HG03575 (cell line): Measurements from ENCODE around the gene SPATS1.
"Not testable (repeated sequence)": the region's sequence is repeated elsewhere in the genome, so short reads cannot be mapped to it uniquely, and the experiment has no call there.

Experiments used
- ATAC-seq: cut with Tn5 transposase; IDR thresholded peaks from one replicate; pipeline ENCODE4 v1.9.1; 2021; ENCODE audit not compliant: unreplicated experiment, insufficient number of reproducible peaks, low FRiP score; ENCODE audit errors: extremely low read depth

SPATS1 gene

DNA sequence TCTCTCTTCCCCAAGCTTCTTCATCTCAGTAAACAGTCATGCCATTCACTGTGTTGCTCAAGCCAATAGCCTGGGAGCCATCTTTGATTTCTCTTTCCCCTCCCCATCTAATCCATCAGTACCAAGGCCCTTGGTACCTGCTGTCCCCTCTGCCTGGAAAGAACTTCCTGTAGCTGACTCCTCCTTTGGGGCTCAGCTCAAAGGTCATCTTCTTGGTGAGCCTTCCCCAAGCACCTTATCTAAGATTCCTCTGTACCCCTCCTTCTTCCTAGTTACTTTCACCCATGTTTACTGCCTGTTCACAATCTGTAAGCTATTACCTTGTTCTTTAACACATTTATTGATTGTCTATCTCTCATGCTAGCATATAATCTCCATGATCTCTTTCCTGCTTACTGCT is 32.8 kb upstream of the SPATS1 start:
- ATAC-seq = no peak

DNA sequence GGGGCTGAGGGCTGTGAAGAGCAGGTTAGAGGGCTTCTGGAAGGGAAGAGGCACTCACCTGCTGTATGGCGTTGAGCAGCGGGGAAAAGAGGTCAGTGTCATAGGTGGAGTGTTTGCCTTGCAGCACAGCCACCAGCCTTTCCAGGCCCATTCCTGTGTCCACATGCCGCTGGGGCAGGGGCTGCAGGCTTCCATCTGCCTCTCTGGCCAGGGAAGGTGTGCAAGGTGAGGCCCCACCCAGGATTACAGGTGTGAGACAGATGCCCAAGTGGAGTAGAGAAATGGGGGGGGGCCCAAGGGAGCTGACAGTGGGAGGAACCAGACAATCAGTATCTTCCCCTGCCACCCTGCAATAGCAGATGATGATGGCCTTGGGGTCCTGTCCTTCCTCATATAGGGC is 32.2 kb upstream of the SPATS1 start:
- no peak for ATAC-seq

DNA sequence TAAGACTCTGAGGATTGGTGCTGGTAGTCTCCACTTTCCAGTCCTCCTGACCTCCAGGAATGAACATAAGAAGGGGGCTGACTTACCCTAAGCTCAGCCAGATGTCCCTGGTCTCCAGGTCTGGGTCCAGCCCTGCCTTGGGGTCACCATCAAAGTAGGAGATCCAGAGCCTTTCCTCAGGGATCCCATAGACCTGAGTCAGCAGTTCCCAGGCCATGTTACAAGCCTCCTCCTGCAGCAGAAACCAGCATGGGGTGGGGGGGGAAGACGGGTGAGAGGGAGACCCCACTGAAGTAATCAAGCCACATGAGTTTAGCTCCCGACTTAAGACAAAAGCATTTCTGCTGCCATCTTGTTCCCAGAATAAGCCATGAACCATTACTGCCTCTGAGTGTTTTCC is 31.1 kb upstream of the SPATS1 start:
- ATAC-seq = no peak

DNA sequence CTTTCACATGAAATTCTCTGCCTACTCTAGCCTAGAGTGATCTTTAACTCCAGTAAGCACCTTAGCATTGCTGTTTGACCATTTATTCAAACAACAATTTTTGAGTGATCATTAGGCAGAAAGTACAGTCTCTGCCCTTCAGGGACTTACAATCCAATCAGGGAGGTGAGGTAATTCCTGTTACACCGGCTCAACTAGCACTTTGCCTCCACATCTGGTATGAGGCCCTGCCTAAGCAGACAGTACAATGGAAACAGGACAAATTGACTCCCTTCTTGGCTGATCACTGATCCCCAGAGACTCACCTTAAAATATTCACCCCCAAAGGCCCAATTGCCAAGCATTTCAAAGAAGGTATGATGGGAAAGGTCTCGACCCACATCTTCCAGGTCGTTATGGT is 30.7 kb upstream of the SPATS1 start:
- no peak for ATAC-seq

DNA sequence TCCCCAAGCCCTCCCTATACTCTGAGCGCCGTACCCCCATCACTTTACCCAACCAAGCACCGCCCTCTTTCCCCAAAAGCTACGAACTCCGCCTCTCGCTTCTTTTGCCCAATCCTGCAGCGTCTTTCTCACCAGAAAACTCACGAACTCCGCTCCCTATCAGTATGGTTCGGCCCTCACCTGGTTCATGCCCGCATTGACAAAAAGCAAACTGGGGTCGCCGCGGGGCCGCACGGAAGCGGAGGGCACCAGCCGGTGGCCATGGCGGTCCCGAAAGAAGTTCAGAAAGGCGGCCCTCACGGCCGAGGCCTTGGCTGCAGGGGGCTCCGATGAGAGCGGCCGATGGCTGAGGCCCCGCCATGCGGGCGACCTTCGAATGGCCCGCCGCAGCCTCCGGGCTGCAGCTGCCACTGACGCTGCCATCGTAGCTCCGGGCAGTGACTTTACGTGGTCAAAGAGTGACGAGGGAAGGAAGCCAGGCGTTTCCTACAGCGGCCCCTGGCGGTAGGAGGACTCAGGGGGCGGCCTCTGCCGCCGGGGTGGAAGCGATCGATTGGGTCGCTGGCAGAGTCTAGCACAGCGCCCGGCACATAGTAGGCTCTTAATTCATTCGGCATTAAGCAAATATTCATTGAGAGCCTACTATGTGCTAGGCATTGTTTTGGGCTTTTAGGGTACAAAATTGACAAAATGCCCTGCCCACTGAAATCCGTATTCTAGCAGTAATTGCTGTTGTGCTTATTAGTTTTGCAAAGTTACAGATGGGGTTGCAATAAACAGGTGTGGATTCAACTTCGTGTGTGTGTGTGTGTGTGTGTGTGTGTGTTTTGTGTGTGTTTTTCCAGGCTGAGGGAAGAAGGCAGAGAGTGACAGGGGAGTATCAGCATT is 29.3 kb upstream of the SPATS1 start, which contains the start of gene AARS2:
Gene AARS2, minus strand, starts transcription at position 447 of the 888 bp plus-strand sequence. Its CDS starts 24 bp downstream, at position 423.
- peak; percentile 72 for ATAC-seq

DNA sequence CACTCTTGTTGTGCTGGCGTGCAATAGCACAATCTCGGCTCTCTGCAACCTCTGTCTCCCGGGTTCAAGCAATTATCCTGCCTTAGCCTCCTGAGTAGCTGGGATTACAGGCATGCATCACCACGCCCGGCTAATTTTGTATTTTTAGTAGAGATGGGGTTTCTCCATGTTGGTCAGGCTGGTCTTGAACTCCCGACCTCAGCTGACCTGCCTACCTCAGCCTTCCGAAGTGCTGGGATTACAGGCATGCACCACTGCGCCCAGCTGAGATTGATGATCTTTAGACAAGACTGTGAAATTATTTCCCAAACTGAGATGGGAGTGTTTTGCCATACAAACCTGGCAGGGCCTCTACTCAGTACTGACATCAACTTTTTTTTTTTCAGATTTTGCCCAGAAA is 27.8 kb upstream of the SPATS1 start:
- ATAC-seq = not testable (repeated sequence)

DNA sequence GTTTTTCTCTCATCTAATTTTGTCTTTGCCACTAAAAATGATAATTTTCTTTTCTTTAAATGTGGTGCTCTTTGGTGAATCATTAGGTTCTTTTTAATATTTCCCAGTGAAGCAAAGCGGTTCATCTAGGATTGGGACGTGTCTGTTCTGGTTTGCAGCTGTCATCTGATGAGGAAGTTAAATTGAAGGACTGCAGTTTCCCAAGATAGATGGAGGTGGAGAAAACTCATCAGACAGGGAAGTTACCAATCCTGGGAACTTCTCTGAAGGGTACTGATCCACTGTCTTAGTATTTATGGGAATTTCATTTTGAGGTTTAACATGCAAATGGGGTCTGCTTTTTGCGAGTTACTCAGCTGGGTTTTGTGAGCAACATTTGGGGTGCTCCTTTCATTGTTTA is 26.9 kb upstream of the SPATS1 start:
- ATAC-seq = no peak

DNA sequence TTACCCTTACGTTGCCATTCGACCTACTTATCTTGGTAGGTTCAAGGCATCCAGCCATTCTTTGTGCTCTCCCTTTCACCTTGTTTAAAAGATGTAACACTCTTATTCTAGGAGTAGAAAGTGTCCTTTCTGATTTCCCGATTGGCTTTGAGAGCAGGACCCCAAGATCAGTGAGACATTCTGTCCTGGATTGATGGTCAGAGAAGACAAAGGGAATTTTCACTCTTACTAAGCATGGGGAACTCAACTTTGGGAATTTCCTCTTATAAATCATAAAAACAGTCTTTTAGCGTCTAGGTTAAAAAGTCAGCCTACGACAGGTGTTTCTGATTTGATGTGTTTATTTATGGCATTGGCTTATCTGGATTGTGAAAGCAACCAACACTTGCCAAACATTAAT is 26.5 kb upstream of the SPATS1 start:
- no peak for ATAC-seq

DNA sequence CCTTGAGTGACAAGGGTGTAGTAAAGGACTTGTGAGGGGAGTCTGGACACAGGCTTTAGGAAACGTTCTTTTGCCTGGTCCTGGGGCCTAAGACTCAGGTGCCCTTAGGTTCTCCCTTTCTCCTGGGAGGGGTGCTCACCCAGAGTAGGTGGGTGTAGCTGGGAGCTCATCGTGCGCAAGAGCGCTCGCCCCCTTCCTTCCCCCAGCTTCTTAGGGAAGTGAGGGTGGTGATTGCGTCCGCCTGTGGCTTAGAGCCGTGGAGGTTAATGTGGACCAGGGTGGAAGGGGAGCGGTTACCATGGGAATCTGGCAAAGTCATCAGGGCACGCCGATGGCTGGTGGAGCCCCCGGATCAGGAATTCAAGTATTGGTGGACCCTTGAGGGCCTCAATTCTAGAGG is 26.0 kb upstream of the SPATS1 start:
- ATAC-seq = no peak

DNA sequence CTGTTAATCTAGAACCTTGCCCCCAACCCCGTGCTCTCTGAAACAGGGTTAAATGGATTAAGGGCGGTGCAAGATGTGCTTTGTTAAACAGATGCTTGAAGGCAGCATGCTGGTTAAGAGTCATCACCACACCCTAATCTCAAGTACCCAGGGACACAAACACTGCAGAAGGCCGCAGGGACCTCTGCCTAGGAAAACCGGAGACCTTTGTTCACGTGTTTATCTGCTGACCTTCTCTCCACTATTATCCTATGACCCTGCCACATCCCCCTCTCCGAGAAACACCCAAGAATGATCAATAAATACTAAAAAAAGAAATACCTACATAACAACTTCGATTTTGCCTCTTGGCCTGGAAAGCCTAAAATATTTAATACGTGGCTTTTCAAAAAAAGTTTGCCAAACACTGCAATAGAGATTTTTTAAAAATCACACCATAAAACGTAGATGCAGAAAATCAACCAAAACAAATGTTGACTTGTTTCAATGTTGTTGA is 25.3 kb upstream of the SPATS1 start:
- ATAC-seq = not testable (repeated sequence)

DNA sequence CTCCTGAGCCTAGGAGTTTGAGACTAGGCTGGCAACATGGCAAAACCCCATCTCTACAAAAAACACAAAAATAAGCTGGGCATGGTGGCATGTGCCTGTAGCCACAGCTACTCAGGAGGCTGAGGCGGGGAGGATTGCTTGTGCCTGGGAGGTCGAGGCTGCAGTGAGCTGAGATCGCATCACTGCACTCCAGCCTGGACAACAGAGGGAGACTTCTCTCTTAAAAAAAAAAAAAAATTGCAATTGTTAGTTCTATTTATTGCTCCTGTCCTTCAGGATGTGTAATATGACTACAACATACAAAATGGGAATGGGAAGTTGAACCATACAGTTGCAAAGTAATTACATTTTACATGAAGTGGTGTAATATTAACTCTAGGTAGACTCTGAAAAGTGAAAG is 21.2 kb upstream of the SPATS1 start:
- no peak for ATAC-seq

DNA sequence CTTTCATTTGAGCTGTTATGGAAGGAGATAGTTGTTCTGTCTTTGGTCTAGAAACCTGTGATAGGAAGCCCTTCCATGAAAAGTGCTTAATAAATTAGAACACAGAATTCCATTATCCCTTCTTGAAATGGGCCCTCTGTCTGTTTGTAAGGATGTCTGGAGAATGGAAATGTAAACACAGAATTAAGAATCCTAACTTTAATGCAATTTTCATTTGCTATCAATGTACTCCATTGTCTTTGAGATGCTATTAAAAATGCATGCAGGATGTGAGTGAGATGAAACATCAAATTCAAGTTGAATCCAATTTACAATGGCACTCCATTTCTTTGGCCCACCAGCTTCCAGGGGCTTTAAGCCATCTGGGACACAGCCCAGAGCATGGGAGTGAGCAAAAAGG is 15.4 kb upstream of the SPATS1 start:
- ATAC-seq = no peak

DNA sequence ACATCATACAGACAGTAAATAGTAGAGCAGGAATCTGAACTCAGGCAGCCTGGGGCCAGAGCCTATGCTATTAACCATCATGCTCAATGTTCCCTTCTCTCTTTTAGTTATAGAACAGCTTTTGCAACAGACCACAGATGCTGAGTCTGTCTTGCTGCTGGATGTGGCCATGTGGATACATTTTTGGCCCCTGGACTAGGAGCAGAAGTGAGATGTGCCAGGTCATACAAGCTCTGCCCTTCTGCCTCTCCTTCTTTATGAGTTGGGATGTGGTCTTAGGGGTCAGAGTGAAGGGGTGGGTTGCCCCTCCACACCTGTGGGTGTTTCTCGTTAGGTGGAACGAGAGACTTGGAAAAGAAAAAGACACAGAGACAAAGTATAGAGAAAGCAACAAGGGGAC is 14.7 kb upstream of the SPATS1 start:
- no peak for ATAC-seq

DNA sequence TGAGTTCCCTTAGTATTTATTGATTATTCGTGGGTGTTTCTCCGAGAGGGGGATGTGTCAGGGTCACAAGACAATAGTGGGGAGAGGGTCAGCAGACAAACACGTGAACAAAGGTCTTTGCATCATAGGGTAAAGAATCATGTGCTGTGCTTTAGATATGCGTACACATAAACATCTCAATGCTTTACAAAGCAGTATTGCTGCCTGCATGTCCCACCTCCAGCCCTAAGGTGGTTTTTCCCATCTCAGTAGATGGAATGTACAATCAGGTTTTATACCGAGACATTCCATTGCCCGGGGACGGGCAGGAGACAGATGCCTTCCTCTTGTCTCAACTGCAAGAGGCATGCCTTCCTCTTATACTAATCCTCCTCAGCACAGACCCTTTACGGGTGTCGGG is 14.2 kb upstream of the SPATS1 start:
- ATAC-seq = not testable (repeated sequence)

DNA sequence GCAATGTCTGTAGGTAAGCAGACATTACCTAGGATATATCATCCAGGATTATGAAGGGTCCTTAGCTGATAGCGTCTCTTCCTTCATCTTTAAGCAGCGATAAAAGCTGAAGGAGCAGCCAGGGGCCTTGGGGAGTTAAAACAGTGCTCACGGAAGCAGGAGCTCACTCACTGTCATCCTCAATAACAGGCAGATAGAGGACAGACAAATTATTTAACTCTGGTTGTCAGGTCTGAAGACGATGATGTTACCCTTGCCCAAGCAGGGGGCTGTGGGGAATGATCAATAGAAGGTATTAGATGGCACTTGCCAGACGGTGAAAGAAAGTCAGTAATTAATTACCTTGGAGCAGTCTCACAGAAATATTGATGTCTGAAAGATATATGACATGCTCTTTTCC is 12.6 kb upstream of the SPATS1 start:
- no peak for ATAC-seq

DNA sequence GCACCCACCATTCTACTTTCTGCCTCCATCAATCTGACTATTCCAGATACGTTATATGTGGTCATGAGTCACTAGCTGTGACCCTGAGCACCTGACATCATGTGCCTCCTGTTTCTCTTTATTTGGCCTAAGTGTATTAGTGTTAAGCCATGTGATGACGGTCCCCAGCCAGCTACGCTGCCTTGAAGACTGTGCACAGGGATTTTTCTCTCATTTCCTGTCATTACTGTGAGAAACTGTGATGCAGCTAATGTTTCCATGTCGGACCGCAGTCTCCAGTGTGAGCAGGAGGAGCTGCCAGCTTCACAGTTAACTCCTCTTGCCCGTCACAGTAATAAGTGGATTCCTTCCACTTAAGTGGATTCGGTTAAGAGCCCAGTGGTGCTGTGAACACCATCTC is 9.9 kb upstream of the SPATS1 start:
- no peak for ATAC-seq

DNA sequence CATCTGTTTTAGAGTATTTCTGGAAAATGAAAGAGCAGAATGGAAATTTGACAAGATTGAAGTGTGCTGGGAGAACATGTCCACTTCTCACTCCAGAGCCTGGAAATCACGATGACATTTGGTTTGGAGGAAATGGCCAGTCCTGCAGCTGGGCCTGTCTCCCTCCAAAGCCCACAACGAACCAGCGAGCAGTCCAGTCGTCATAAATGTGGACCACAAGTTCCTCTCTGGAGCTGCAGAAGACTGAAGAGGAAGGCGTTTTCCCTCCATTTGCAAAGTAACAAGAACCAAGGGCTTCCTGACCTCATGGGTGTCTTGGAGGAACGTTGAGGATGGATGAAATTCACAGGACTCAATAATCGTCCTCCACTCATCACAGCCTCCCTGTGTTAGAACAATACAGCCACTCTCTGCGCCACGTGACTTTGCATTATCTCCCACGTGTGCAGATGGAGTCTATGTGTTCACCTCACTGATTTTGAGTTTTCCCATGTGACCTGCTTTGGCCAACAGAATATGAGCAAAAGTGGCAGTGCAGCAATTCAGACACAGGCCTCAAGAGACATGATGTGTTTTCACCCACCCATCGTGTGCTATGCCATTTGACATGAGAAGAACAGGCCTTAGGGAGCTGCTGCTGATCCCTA is 9.1 kb upstream of the SPATS1 start:
- ATAC-seq = no peak

DNA sequence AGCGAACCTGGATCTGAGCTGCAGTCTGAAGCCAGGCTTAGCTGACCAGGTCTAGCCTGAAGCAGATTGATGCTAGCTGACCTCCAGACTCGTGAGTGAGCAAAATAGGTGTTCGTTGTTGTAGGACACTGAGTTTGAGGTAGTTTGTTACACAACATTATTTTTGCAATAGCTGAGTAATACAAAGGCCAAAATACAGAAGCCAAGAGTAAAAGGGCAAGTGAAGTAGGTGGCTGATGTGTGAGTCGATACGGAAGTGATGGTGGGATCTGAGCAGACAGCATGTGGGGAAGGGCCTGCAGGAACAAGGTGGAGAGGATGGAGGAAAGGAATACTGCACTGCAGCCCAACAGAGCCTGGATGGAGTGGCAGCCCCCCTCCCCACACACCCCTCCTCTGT is 8.5 kb upstream of the SPATS1 start:
- no peak for ATAC-seq

DNA sequence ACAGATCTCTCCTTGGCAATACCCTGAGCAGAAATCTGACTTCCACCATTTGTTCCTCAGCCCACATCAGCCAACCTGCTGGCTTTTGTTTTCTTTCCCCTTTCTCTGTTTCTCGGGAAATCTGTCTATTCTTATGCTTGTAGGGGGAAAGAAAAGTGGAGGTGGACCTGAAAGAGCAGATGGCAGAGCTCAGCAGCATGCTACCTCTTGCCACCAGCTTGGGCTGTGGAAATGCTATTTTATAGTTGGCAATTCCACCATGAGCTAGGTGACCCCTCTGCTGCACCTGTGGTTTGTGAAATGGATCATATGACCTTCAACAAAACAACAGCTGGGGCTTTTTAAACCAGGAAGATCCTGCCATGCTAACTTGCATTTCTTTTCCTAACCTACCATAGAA is 6.8 kb upstream of the SPATS1 start:
- no peak for ATAC-seq
